Hippocampal formation (tissue), 2 donors: ENCODE data around the gene RILPL1.
"Not testable (repeated sequence)": the region's sequence is repeated elsewhere in the genome, so short reads cannot be mapped to it uniquely, and the experiment has no call there.

ENCODE experiments used
- DNase-seq, 2 donors: peaks; one replicate each; lab custom pipeline; 2025; lab: John Stamatoyannopoulos, UW

RILPL1 gene

DNA sequence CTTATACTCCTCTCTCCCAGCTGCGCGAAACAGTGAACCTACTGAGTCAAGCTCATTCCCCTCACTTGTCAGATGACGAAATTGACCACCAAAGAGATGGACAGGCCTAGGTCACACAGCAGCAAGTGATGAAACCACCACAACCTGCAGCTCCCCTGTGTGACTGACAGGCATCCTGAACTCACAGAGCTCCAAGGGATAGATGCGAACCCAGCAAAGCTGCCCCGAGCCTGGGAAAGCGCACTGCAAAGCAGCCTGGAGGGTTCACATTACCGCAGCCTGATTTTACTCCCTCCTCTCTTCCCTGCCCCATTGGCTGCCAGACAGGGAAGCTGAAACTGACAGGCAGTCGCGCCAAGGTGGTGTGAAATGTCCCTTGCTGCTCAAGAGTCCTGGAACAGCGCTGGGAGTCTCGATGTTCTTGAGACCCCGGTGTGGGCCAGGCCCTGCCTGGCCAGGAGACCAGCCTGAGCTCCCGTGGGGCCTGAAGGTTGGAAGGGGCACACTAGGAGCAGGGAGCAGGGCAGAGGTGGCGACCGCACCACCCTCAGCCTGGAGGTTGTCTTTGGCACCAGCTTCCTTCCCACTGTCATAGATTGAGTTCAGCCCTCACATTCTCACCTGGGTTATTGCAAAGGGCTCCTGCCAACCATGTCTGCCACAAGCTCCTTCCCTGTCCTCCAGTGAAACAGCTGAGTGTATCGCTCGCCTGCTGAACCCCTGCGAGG, 39.2 kb downstream of the RILPL1 start:
- no peak for DNase-seq

DNA sequence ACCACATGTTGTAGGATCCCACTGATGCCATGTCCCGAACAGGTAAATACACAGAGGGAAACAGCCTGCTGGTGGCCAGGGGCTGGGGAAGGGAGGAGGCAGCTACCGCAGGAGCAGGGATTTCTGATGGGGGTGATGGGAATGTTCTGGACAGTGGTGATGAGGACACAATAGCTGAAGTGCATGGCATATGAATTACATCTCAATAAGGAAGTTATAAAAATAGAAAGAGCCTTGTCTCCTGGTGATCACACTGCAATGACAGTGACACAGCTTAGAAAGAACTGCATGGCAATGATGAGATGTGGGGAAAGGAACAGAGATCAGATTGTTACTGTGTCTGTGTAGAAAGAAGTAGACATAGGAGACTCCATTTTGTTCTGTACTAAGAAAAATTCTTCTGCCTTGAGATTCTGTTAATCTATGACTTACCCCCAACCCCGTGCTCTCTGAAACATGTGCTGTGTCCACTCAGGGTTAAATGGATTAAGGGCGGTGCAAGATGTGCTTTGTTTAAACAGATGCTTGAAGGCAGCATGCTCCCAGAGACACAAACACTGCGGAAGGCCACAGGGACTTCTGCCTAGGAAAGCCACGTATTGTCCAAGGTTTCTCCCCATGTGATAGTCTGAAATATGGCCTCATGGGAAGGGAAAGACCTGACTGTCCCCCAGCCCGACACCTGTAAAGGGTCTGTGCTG, 41.0 kb downstream of the RILPL1 start:
- DNase-seq, result not testable (repeated sequence)

DNA sequence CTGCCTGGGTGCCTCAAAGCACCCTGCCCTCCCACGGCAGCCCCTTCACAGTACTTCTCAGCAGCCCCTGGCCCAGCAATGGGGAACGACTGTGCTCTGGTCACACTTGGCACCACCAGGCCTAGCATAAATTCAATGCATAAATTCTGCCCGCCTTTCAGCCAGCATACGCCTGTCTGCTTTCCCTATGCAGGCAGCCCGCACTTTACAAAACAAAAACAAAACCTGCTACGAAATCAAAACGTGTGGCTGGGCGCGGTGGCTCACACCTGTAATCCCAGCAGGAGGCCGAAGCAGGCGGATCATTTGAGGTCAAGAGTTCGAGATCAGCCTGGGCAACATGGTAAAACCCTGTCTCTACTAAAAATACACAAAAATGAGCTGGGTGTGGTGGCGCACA, 42.0 kb downstream of the RILPL1 start:
- DNase-seq, result no peak

DNA sequence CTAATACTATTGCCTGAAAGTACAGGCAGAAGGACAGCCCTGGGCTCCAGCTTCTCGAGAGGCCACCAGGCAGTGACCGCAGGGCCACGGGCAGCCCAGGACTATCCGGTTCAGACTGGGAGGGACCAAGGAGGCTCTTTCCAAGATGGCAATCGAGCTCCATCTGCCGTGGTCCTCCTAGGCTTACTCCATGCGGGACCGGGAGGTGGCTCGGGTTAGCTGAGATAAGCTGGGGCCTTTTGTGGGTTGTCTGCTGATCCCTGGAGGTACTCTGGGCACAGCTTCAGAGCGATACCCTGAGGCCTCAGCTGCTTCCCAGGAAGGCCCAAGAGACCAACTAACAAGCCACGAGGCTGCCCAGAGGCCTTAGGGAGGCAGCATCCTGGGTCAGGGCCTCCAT, 42.5 kb downstream of the RILPL1 start:
- no peak for DNase-seq

DNA sequence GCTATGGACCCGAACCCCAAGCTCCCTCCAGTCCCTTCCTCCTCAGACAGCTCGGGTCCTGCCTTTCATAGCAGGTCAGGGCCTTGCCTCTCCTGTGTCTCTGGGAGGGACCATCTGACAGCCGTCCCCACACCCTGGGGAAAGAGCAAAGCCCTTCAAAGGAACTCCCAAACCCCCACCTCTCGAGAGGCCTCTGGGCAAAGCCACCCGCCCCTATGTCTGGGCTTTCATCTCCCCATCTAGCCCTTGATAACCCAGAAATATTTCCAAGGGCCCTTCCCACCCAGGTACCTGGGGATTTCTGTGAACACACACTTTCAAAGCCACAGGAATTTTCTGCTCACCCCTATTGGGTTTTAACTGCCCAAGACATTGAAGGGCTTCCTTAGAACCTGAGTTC, 43.4 kb downstream of the RILPL1 start:
- no peak for DNase-seq

DNA sequence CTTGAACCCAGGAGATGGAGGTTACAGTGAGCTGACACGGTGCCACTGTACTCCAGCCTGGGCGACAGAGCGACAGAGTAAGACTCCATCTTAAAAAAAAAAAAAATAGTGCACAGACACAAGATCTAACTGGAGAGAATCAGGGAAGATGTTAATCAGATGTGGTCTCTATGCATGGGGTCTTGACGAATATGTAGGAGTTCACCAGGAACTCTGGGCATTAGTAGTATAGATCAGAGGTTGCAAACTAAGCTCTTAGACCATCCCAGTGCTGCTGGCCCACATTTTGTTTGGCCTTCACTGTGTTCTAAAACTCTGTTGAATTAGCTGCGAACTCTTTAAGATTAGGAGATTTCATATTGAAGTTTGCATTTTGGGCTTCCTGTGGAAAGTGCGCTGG, 43.9 kb downstream of the RILPL1 start:
- DNase-seq, result no peak

DNA sequence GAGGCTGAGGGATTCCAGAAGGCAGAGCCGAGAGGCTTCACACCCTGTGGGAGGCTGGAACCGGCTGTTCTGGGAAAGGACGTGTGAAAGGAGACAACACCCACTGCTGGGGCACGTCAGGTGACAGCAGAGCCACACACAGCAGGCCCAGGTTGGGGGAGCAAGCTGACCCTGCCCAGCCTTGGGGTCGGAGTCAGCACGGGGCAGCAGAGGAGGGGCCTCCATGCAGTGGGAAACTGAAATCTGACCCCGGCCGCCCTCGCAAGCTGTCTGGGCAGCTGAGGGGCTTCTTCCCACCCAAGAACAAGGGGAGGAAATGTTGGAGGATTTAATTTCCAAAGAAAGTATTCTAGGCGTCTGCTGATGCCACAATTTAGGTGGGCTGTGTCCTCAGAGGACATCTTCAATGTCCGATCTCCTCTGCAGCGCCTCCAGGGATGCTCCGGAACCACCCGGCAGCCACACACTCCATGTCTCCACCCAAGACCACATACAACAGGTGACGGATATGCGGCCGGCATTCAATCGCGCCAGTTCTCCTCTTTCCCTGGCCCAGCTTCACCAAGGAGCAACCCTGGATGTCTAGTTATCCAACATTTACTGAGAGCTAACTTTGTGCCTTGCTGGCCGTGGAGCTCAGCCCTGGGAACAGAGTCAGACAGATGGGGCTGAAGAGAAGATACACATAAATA, 44.8 kb downstream of the RILPL1 start:
- no peak for DNase-seq

DNA sequence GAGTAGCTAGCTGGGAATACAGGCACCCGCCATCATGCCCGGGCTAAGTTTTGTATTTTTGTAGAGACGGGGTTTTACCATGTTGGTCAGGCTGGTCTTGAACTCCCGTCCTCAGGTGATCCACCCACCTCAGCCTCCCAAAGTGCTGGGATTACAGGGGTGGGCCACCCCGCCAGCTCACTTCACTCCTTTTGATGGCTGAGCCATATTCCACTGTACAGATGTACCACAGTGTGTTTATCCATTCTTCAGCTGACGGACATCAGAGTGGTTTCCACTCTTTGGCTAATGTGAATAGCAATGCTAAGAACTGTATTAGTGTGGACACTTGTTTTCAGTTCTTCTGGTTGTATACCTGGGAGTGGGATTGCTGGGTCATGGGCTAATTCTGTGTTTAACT, 46.1 kb downstream of the RILPL1 start:
- DNase-seq, result no peak

DNA sequence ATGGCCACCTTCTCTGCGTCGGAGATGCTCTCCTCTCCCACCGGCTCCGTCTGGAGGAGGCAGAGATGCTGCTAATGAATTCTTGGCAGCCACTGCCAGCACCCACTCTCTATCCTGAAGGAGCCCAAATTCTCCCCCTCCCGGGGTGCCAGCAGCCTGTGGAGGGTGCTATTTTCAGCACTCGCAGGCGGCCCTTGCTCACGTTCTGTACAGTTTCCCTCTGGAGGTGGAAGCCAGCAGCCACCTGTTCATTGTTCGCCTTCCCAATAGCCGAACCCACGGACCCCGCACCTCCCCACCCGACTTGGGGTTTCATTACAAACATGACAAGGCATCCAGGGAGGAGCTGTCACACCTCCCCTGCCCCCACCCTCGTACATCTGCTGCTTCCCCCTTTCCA, 47.8 kb downstream of the RILPL1 start:
- DNase-seq, result peak in 1 of 2 donors; percentile 18

DNA sequence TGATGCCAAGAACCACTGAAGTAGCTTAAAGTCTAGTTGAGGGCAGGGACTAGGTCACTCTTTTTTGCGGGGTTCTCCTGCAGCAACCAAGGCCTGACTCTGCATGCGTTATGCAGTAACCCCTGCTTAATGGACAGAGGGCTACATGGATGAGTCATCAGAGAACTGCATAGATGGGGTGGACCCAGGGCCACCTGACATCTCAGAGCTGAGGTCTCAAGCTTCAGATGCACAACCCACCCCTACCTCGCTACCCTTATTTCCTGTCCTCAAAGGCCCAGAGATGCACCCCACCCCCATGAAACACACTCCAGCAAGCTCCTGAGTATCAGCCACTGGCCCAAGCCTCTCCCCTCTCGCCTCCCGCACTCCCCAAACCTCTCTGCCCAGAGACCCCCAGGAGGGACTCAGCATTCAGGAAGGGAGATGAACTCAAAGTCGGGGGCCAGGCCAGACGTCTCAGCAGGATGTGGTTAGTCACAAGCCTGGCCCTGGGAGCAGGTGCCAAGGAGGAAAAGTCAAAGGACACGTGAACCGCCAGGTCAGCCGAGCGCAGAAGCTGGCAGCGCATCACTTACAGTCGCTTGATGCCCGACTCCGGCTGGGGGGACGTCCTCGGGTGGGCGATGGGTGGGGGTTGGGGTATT, 49.8 kb downstream of the RILPL1 start:
- DNase-seq, result no peak

DNA sequence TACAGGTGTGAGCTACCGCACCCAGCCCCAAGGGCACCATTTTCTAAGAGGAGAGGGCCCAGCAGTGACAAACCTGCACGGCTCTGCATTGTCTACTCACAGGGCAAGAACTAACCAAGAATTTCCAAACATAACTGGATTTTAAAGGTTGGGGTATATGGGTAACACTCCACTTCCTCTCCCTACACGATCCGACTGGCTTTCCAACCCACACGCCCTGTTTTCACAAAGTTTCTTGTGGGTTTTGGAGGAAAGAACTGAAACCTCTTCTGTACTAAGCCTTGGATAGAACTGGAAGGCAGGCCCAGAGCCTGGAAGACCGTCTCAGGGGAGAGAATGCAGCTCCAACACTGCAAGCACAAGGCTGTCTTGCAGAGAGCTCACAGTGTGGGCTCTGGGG, 50.6 kb downstream of the RILPL1 start:
- no peak for DNase-seq

DNA sequence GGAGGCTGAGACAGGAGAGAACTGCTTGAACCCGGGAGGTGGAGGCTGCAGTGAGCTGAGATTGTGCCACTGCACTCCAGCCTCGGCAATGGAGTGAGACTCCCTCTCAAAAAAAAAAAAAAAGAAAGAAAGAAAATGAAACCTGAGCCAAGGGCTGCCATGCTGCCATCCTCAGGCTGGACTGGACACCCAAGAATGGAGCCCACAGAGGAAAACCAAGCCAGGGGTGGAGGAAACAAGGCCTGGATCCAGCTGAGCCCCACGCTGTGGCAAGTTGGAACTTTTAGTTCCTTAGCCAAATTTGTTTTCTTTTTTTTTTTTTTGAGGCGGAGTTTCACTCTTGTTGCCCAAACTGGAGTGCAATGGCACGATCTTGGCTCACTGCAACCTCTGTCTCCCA, 52.3 kb downstream of the RILPL1 start:
- not testable (repeated sequence) for DNase-seq

DNA sequence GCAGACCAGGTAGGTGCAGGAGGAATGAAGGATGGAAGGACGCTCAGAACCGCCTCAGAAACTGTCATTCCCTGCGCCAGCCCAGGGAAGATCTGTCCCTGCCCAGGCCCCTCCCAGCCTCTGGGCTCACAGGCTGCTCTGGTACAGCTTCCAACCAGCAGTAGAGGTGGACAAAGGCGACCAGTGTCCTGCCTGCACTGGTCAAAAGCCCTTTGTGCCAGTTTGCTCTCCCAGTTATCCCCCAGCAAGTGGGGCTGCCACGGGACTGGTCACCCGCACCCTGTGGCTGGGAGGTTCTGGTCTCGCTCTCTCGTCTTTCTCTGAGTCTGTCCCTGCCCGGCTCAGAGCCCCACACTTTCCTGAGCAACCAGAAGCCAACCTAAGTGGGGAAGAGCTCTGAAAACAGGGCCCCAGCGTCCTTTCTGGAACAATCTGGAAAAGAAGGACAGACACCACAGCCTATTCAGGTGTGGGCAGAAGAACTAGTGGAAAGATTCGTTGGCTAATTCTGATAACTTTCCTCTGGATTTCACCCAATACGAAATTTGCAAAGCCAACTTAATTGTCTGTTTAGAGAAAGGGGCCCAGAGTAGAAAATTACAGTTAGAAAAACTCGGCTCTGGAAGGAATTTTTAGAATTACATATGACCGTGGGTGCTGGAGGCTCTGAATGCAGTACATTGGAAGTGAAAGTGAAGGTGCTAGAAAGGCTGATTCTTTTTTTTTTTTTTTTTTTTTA, 53.9 kb downstream of the RILPL1 start:
- peak; percentile 95 to 96 for DNase-seq

DNA sequence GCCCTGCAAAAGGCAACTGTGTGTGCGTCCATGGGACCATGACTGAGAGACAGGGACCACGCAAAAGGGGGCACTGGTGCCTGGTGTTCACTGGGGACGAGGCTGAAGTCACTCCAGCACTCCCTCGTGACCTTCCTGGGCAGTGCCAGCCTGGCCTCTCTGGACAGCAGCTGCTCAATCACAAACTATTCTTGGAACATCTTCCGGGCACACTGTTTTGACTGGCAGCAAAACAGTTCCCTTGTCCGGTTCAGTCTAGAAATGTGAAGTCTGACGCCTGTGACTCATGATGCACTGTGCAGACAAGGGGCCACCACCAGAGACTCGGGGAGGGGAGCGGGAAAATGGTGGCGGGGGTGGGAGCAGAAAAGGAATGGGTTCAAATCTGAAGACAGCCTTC, 54.8 kb downstream of the RILPL1 start:
- peak; percentile 76 to 83 for DNase-seq

DNA sequence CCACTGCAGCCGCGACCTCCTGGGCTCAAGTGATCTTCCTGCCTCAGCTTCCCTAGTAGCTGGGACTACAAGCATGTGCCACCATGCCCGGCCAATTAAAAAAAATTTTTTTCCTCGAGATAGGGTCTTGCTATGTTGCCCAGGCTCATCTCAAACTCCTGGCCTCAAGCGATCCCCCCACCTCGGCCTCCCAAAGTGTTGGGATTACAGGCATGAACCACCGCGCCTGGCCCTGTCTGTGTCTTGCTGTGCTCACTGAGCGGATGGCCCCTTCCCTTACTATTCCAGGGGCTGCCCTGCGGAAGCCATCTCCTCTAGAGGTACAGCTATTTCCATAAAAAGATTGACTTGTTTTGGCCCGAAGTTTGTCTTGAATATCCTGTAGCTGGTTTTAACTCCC, 55.5 kb downstream of the RILPL1 start:
- DNase-seq, result no peak

DNA sequence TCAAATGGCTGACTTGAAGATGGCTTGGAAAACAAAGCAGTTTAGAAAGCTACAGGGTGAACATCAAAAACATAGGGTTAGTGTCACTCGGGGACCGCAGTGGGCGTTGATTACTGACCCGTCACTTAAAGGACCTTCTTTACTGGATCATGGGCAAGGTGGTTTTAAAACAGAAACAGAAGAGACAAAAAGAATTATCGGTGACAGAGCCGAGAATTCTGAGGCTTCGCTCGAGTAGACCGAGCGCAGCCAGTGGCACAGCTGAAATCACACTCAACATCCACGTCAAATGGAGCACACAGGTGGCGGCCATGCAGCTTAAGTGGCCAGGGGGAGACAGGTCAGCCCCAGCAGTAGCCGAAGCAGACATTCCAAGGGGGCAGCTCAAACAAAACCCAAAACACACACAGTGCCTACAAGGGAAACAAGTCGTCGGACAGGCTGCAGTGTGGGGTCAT, 58.2 kb downstream of the RILPL1 start:
- DNase-seq, result no peak

DNA sequence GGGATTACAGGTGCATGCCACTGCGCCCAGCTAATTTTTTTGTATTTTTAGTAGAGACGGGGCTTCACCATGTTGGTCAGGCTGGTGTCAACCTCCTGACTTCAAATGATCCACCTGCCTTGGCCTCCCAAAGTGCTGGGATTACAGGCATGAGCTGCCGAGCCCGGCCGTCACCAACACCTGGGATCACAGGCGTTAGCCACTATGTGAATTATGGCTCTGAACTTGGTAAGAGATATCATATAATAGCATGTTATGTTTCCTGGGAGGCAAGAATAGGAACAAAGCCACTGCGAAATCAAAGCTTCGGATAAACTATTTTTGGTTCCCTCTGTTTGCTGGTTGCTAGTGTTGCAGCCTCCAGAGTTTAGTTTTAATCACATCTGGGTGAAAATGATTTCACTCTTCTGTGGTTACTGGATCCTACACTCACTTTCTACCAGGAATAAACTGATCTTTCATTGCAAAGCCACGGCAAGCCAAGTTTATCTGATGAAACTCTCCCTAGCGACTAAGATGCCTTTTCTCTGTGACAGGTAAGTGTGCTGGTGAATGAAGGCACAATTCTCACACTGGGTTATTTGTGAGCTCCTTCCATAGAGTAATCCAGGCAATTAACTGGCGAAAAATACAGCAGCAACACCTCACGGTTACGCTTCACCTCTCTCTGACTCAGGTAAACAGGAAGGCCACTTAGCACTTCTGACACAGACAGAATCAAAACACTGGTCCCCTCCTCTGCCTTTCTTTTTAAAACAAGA, 58.9 kb downstream of the RILPL1 start:
- no peak for DNase-seq

DNA sequence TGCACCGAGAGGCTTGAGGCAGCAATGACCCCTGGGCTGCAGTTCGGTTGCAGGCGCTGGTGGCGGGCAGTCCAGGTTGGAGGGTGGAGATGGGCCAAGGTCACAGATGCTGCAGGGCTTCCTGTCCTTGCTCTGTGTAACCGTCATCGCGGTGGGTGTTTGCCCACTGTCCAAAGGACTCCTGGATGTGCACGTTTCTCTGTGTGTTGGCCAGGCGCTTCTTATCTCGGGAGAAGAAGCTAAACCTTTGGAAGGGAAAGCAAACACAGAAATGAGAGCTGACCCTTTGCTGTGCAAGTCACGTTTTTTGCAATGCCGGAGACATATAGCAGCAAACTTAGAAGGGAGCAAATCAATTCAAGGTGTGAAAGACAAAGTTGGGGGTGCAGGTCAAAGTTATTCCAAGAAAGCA, 61.1 kb downstream of the RILPL1 start:
- no peak for DNase-seq

DNA sequence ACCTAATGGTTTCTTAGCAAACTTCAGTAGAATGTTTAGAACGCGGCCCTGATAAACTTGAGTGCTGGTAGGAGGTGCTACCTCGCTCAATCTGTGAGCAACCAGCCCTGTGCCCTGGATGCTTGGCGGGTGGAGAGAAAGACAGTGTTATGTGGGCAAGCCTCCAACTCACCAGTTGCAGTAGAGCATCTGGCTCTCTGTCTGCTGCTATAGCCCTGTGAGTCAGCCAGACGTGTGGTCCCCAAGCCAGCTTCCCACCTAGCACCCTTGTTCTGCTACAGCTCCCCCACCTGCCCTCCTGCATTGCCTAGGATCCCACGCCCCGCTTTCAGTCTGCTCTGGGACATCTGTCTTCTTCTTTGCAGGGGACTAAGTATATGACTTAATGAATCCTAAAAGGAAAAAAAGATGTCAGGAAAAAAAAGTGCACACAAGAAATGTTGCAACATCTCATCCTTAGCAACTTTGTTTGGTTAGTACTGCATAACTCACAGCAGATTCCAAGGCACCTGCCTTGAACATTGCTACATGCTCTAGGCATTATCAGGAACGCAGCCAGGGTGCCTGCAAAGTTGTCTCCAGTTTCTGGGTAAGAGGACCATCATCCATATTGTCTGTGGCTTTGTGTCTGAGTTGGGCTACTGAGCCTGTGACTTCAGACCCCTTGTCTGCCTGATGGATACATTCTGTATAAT, 62.0 kb downstream of the RILPL1 start:
- peak in 1 of 2 donors; percentile 36 for DNase-seq

DNA sequence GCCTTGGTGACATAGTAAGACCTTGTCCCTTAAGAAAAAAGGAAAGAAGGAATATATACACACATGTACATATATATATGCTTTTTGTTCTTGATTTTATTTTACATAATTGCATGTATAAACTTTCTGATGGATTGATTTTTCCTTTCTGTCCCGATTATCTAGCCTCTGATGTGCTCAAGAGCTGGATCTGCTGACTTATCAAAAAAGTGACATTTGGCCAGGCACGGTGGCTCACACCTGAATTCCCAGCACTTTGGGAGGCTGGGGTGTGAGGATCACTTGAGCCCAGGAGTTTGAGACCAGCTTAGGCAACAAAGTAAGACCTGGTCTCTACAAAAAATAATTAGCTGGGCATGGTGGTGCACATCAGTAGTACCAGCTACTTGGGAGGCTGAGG, 63.5 kb downstream of the RILPL1 start:
- DNase-seq, result no peak
